ENCODE data around the gene SLC43A2. TPM values are rescaled to one million over a fixed set of nuclear protein-coding genes. Genes with fewer than 3 reads are reported as not detected.

SLC43A2 gene
- total RNA-seq, 1 experiment from 2014 or later: 6.8 TPM

DNA sequence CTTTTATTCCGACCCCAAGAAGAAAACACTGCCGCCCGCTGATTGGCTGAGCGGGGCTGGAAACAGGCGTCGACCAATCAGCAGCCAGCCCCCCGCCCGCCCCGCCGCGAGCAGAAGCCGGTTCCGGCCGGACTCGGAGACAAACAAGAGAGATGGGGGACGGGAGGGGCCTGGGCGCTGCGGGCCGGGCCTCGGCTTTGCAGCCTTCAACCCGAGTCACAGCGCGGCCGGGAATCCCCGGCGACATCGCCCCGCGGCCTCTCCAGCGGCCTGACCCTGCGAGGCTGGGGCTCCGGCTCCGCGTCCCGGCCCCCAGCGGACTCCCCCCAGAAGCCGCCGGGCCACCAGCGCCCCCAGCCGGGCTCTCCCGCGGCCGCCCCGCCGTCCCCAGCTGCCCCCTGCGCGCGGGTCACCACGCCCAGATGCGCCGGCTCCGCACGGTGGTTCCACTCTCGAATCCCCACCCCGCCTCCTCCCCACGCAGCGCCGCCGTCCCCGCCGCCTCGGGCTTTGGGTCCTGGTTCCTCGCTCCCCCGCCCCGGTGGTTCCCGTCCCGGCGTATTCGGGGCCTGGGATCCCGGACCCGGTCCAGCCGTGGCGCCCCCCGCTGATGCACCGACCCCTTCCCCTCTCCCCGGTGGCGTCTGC, 346 bp upstream of the SLC43A2 start:
- no peak for TF ChIP-seq EZH2 (IDR thresholded peaks at IDR 0.05; ENCODE audit: low read depth)
- TF ChIP-seq CTCF (conservative IDR thresholded peaks at IDR 0.05): no peak
- POLR2A ChIA-PET (ENCODE audit: unreplicated experiment): no interaction called here
- no peak overlapping the region for H3K27ac ChIP-seq
- H4K20me1 ChIP-seq (ENCODE audit: insufficient read depth): no peaks in the 10 kb centered on the region
- intact Hi-C loops (cut with micrococcal nuclease; ENCODE audit: unreplicated experiment): loop anchor here (1.0 to 5.0 kb wide), 3 partner anchors 113 to 370 kb away; partner anchors contain the start of genes INPP5K and TRARG1
- H3K79me2 ChIP-seq (ENCODE audit: low read depth): no peaks in the 10 kb centered on the region
- H3K36me3 ChIP-seq (ENCODE audit: low read depth): no peaks in the 10 kb centered on the region
- no TSS peak for BruUV-seq (replicated peaks)
- CTCF ChIA-PET: interaction anchor here (0.6 to 1.9 kb wide), 6 partner anchors 11 to 125 kb away, joined by 3 to 13 read pairs (median 4); partner anchors contain the start of gene PITPNA
- H3K4me3 ChIP-seq: peak overlapping the region; percentile 74
- no peaks in the 10 kb centered on the region for H3K9me2 ChIP-seq (ENCODE audit: insufficient read depth)
- H2AFZ ChIP-seq: peak overlapping the region; percentile 89
- peak; percentile 74 to 91 for DNase-seq
- peaks cover 31% of the 10 kb centered on the region for H3F3A ChIP-seq (ENCODE audit: insufficient read depth, low read depth)
- H3K4me2 ChIP-seq: peak overlapping the region; percentile 94
- no peaks in the 10 kb centered on the region for H3K27me3 ChIP-seq (ENCODE audit: insufficient read depth, low read depth)
- H3K9me3 ChIP-seq (ENCODE audit: insufficient read depth, low read depth): no peaks in the 10 kb centered on the region
- peaks cover 8% of the 10 kb centered on the region; the same call in 1 of the 2 replicates for H3K4me1 ChIP-seq (replicated peaks; ENCODE audit: insufficient read depth)

DNA sequence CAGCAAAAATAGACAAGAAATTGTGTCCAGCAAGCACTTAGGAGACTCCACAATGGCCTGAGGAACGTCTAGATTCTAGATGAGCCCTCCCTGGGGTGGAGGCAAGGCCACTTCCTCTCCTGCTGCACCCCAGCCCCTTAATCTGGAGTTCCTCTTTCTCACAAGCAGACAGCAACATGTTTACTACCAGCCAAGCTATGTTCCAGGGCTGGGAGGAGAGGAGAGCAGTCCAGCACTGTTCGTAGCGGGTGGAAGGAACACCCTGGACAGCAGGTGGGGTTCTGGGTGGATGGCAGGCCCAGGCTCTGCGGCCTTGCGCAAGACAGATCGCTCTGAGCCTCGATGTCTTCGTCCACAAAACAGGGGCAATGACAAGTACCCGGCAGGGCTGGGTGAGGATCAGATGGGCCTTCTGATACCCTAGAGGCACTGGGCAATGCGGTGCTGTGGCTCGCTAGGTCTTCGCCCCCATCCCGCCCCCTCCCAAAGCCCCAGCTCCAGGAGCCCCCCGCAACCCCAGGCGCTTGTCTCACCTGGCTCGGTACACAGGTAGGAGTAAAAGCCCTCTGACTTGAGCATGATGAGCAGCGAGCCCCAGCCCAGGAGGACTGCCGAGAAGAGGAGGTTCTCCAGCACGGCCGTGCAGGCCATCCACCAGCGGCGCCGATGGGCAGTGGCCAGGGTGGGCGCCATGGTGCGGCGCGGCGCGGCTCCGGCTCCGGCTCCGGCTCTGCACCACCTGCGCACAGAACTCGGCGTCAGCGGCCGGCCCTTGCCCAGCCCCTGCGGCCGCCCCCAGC, 1.3 kb downstream of the SLC43A2 start:
- H3K9me3 ChIP-seq (ENCODE audit: insufficient read depth, low read depth): no peaks in the 10 kb centered on the region
- no peaks in the 10 kb centered on the region for H4K20me1 ChIP-seq (ENCODE audit: insufficient read depth)
- H3F3A ChIP-seq (ENCODE audit: insufficient read depth, low read depth): peaks cover 31% of the 10 kb centered on the region
- ChIA-PET POLR2A (ENCODE audit: unreplicated experiment) (no interaction called here), CTCF (interaction anchor here (0.6 to 1.0 kb wide), 2 partner anchors 10 to 33 kb away, joined by 3 read pairs; no protein-coding TSS in a partner anchor)
- no peaks in the 10 kb centered on the region for H3K27me3 ChIP-seq (ENCODE audit: insufficient read depth, low read depth)
- H3K27ac ChIP-seq: no peak overlapping the region
- H3K36me3 ChIP-seq (ENCODE audit: low read depth): no peaks in the 10 kb centered on the region
- peak overlapping the region; percentile 74; the same call in 1 of the 2 replicates for H3K4me3 ChIP-seq
- no peaks in the 10 kb centered on the region for H3K79me2 ChIP-seq (ENCODE audit: low read depth)
- peak overlapping the region; percentile 94; the same call in 1 of the 2 replicates for H3K4me2 ChIP-seq
- no peak for DNase-seq
- H3K4me1 ChIP-seq (replicated peaks; ENCODE audit: insufficient read depth): peaks cover 8% of the 10 kb centered on the region; the same call in 1 of the 2 replicates
- TF ChIP-seq EZH2 (IDR thresholded peaks at IDR 0.05; ENCODE audit: low read depth) (no peak), CTCF (conservative IDR thresholded peaks at IDR 0.05) (no peak)
- intact Hi-C loops (cut with micrococcal nuclease; ENCODE audit: unreplicated experiment): loop anchor here (5.0 kb wide), 1 partner anchor 350 kb away; the partner anchor contains the start of gene TRARG1
- no TSS peak for BruUV-seq (replicated peaks)
- H2AFZ ChIP-seq: no peak overlapping the region
- H3K9me2 ChIP-seq (ENCODE audit: insufficient read depth): no peaks in the 10 kb centered on the region

- TF ChIP-seq EZH2 (IDR thresholded peaks at IDR 0.05; ENCODE audit: low read depth): no peak
- no peak for TF ChIP-seq CTCF (conservative IDR thresholded peaks at IDR 0.05)
- no peaks in the 10 kb centered on the region for H3K9me3 ChIP-seq (ENCODE audit: insufficient read depth, low read depth)
- intact Hi-C loops (cut with micrococcal nuclease; ENCODE audit: unreplicated experiment): loop anchor here (5.0 kb wide), 1 partner anchor 349 kb away; the partner anchor contains the start of gene TRARG1
- DNase-seq: no peak
- no peak overlapping the region for H3K4me3 ChIP-seq
- no peaks in the 10 kb centered on the region for H3K27me3 ChIP-seq (ENCODE audit: insufficient read depth, low read depth)
- BruUV-seq (replicated peaks): no TSS peak
- peaks cover 24% of the 10 kb centered on the region for H3F3A ChIP-seq (ENCODE audit: insufficient read depth, low read depth)
- H3K9me2 ChIP-seq (ENCODE audit: insufficient read depth): no peaks in the 10 kb centered on the region
- no peak overlapping the region for H3K4me2 ChIP-seq
- H4K20me1 ChIP-seq (ENCODE audit: insufficient read depth): no peaks in the 10 kb centered on the region
- H3K79me2 ChIP-seq (ENCODE audit: low read depth): no peaks in the 10 kb centered on the region
- ChIA-PET POLR2A (ENCODE audit: unreplicated experiment) (no interaction called here), CTCF (interaction anchor here (0.6 kb wide), 1 partner anchor 360 kb away, joined by 5 read pairs; no protein-coding TSS in a partner anchor)
- no peak overlapping the region for H2AFZ ChIP-seq
- H3K4me1 ChIP-seq (replicated peaks; ENCODE audit: insufficient read depth): peaks cover 8% of the 10 kb centered on the region; the same call in 1 of the 2 replicates
- no peaks in the 10 kb centered on the region for H3K36me3 ChIP-seq (ENCODE audit: low read depth)
- H3K27ac ChIP-seq: no peak overlapping the region
Observed at GRCh38 chr17:1626333-1626732, 2.3 kb downstream of the SLC43A2 start.

Data from PC-9 (cell line).